SK-N-SH (cell line): ENCODE data around the gene MID1IP1. TPM values are rescaled to one million over a fixed set of nuclear protein-coding genes. Genes with fewer than 3 reads are reported as not detected.

Experiments used
- CTCF ChIA-PET: fragments of 300-600, 350-600 bp; formaldehyde crosslinking; extraction: SDS; loops from one replicate; lab custom pipeline; 2021; lab: Yijun Ruan, JAX
- POLR2A ChIA-PET: fragments of 350-600 bp; sonication (Branson Sonifier 250); formaldehyde crosslinking; extraction: SDS; loops from one replicate; lab custom pipeline; 2020; ENCODE audit warnings: antibody characterized with exemption, inconsistent platforms; lab: Yijun Ruan, JAX
- DNase-seq: peaks from one replicate; pipeline ENCODE4 v3.0.0; 2012
- H2AFZ ChIP-seq: fragments of 200-600 bp; sonication (generic); 2 replicates; pipeline ENCODE4 v1.8.1; 2016; ENCODE audit warnings: antibody characterized with exemption, mild to moderate bottlenecking, low read depth
- H3F3A ChIP-seq: fragments of 200-600 bp; sonication (generic); replicated peaks from 2 replicates; pipeline ENCODE3; 2016; ENCODE audit warnings: antibody characterized with exemption, mild to moderate bottlenecking; ENCODE audit not compliant: insufficient read depth
- H3K27ac ChIP-seq, 2 experiments: fragments of 200-500 bp in 1 of 2; fragments of 200-600 bp in 1 of 2; sonication (Bioruptor generic) in 1 of 2; sonication (generic), shearing (Covaris generic) in 1 of 2; 2 replicates each; pipeline versions ENCODE4 v1.5.1 to v1.6.1; 2014 to 2016; ENCODE audit warnings: low read depth in 2 of 2, inconsistent platforms in 1 of 2, low read length in 1 of 2, mild to moderate bottlenecking in 1 of 2, mixed read lengths in 1 of 2
- H3K27me3 ChIP-seq: fragments of 200-600 bp; sonication (generic), shearing (Covaris generic); 2 replicates; pipeline ENCODE4 v1.6.1; 2016; ENCODE audit warnings: mixed run types; ENCODE audit not compliant: insufficient read depth
- H3K36me3 ChIP-seq, 2 experiments: fragments of 200-500 bp in 1 of 2; fragments of 200-600 bp in 1 of 2; sonication (Bioruptor generic) in 1 of 2; sonication (generic) in 1 of 2; replicated peaks in 1 of 2; 2 replicates each; pipeline versions ENCODE3 to v1.5.1; 2014 to 2016; ENCODE audit warnings: low read length in 1 of 2, mild to moderate bottlenecking in 1 of 2; ENCODE audit not compliant: insufficient read depth in 2 of 2, control insufficient read depth in 1 of 2
- H3K4me1 ChIP-seq, 2 experiments: fragments of 200-500 bp in 1 of 2; fragments of 200-600 bp in 1 of 2; sonication (Bioruptor generic) in 1 of 2; sonication (generic), shearing (Covaris generic) in 1 of 2; 2 replicates each; pipeline versions ENCODE4 v1.5.1 to v1.6.1; 2014 to 2016; ENCODE audit warnings: low read depth in 1 of 2, low read length in 1 of 2, mixed run types in 1 of 2; ENCODE audit not compliant: insufficient read depth in 2 of 2, control insufficient read depth in 1 of 2
- H3K4me2 ChIP-seq: fragments of 200-600 bp; sonication (generic), shearing (Covaris generic); 2 replicates; pipeline ENCODE4 v1.6.1; 2017; ENCODE audit warnings: mixed run types
- H3K4me3 ChIP-seq, 2 experiments: fragments of 200-500 bp in 1 of 2; fragments of 200-600 bp in 1 of 2; sonication (Bioruptor generic) in 1 of 2; sonication (generic), shearing (Covaris generic) in 1 of 2; 2 replicates each; pipeline versions ENCODE4 v1.5.1 to v1.8.1; 2014 to 2016; ENCODE audit warnings: low read depth in 2 of 2, inconsistent platforms in 1 of 2, low read length in 1 of 2, mild to moderate bottlenecking in 1 of 2, mixed read lengths in 1 of 2, moderate library complexity in 1 of 2
- H3K79me2 ChIP-seq: fragments of 200-600 bp; sonication (generic); 2 replicates; pipeline ENCODE4 v1.8.1; 2017; ENCODE audit warnings: mild to moderate bottlenecking; ENCODE audit not compliant: insufficient read depth
- H3K9ac ChIP-seq: fragments of 200-600 bp; sonication (generic); 2 replicates; pipeline ENCODE4 v1.6.1; 2017; ENCODE audit warnings: mixed run types
- H3K9me2 ChIP-seq: fragments of 200-600 bp; sonication (generic); 2 replicates; pipeline ENCODE4 v1.6.1; 2017; ENCODE audit warnings: mixed run types
- H3K9me3 ChIP-seq: fragments of 200-600 bp; sonication (generic); 2 replicates; pipeline ENCODE4 v1.6.1; 2017; ENCODE audit warnings: mixed run types, mild to moderate bottlenecking, moderate library complexity
- H4K20me1 ChIP-seq: fragments of 200-600 bp; sonication (generic); 2 replicates; pipeline ENCODE4 v1.6.1; 2017; ENCODE audit warnings: mild to moderate bottlenecking, mixed run types; ENCODE audit not compliant: insufficient read depth
- CHD2 ChIP-seq: fragments of 150-350 bp; IDR thresholded peaks from 2 replicates; pipeline ENCODE4 v1.6.1; 2018; ENCODE audit warnings: low read length; ENCODE audit not compliant: partially characterized antibody
- CTCF ChIP-seq: fragments of 200-600 bp; sonication (generic); IDR thresholded peaks from 2 replicates; pipeline ENCODE4 v1.6.1; 2017; ENCODE audit warnings: antibody characterized with exemption, mild to moderate bottlenecking, moderate library complexity
- ELF1 ChIP-seq: IDR thresholded peaks from 2 replicates; pipeline ENCODE4 v1.4.0; 2012
- FOSL2 ChIP-seq: IDR thresholded peaks from 2 replicates; pipeline ENCODE4 v1.4.0; 2012; ENCODE audit warnings: low read depth, mild to moderate bottlenecking, moderate library complexity, borderline replicate concordance
- FOXJ3 ChIP-seq: sonication (generic); formaldehyde crosslinking; IDR thresholded peaks from 2 replicates; pipeline ENCODE4 v1.5.1; 2020; ENCODE audit warnings: mild to moderate bottlenecking, missing genetic modification reagents
- FOXM1 ChIP-seq: IDR thresholded peaks from 2 replicates; pipeline ENCODE4 v1.4.0; 2012; ENCODE audit warnings: low read depth, mild to moderate bottlenecking
- GATA2 ChIP-seq: sonication (generic); formaldehyde crosslinking; IDR thresholded peaks from 2 replicates; pipeline ENCODE4 v1.5.0; 2020; ENCODE audit warnings: mild to moderate bottlenecking, missing genetic modification reagents
- IRF3 ChIP-seq: fragments of 150-350 bp; IDR thresholded peaks from 2 replicates; pipeline ENCODE4 v1.6.1; 2016; ENCODE audit warnings: mild to moderate bottlenecking, low read depth, low read length
- JUND ChIP-seq: IDR thresholded peaks from 2 replicates; pipeline ENCODE4 v1.4.0; 2012
- MAX ChIP-seq: IDR thresholded peaks from 2 replicates; pipeline ENCODE4 v1.4.0; 2012; ENCODE audit warnings: low read depth
- MXI1 ChIP-seq: IDR thresholded peaks from 2 replicates; pipeline ENCODE4 v1.6.1; 2012; ENCODE audit warnings: mild to moderate bottlenecking, low read depth, low read length, improper control_type of control experiment
- RFX5 ChIP-seq: IDR thresholded peaks from 2 replicates; pipeline ENCODE4 v1.6.1; 2012; ENCODE audit warnings: mild to moderate bottlenecking, improper control_type of control experiment, low read length
- SIN3A ChIP-seq: IDR thresholded peaks from 2 replicates; pipeline ENCODE4 v1.6.1; 2012; ENCODE audit warnings: low read depth, mild to moderate bottlenecking, low read length, moderate library complexity, borderline replicate concordance
- YY1 ChIP-seq: IDR thresholded peaks from 2 replicates; pipeline ENCODE4 v1.4.0; 2012; ENCODE audit warnings: low read depth, mild to moderate bottlenecking
- WGBS: methylation state at CpG from one replicate; pipeline ENCODE4 v1.1.6; 2017; ENCODE audit warnings: low lambda C conversion rate; 5-methylcytosine and 5-hydroxymethylcytosine counted together
- polyA plus RNA-seq, 3 experiments: library from polyadenylated mRNA; depleted of rRNA; stranded (reverse); fragments of >200 nt; gene quantifications; 2 replicates each; pipeline ENCODE4 v1.2.3, GENCODE V29; 2012
- TF ChIP-seq, protein P1 (sequence below): IDR thresholded peaks from 2 replicates; pipeline ENCODE4; 2012

The MID1IP1 gene
- polyA plus RNA-seq, 1 of the 3 experiments (the other 2 are of a cell fraction): 35.4 TPM

DNA sequence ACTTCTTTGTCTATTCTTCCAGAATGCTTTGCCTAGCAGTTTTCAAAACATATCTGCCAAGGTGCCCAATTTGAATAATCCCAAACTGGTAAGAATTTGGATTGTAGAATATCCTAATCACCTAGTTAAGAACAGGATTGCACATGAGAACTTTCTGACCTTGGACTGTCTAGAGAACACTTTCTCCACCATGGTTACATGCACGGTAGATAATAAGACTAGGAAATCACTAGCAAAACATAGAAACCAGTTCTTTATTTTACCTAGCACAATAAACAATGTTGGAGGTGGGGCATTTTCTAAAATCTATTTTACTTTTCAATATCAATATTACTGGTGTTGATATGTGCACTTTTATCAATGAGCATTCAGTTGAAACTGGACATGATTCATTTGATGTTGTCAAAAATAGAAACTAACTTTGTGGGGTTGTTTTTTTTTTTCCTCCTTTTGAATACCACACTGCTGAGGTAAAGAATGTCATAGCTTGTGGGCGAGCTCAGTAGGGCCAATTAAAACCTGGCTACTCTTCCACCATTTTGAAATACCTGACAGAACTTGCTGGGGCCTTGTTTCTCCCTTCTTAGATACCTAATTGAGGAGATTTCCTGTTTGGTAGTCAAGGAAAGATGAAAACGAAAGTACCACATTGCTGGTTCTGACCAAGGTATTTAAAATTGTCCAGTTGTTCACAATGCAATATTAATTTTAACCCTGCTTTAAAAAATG, 10.4 kb downstream of the MID1IP1 start (continued):
- no peak for TF ChIP-seq CTCF

- no peaks in the 10 kb centered on the region for H3K27me3 ChIP-seq
Observed at GRCh38 chrX:38816155-38816554, 14.9 kb downstream of the MID1IP1 start.

GRCh38 chrX:38817004-38817703, 15.9 kb downstream of the MID1IP1 start:
- no peaks in the 10 kb centered on the region for H3K27me3 ChIP-seq
- ChIA-PET CTCF (no interaction called here), POLR2A (no interaction called here)
- no peak for TF ChIP-seq FOSL2
- no peak for TF ChIP-seq FOXJ3
- TF ChIP-seq ELF1: no peak
- no peak for TF ChIP-seq RFX5
- TF ChIP-seq CHD2: no peak
- TF ChIP-seq CTCF: no peak
- no peak for TF ChIP-seq MAX
- TF ChIP-seq GATA2: no peak
- TF ChIP-seq YY1: no peak
- no peak for TF ChIP-seq SIN3A
- no peak for TF ChIP-seq FOXM1
- no peak for TF ChIP-seq IRF3
- TF ChIP-seq, protein P1, sequence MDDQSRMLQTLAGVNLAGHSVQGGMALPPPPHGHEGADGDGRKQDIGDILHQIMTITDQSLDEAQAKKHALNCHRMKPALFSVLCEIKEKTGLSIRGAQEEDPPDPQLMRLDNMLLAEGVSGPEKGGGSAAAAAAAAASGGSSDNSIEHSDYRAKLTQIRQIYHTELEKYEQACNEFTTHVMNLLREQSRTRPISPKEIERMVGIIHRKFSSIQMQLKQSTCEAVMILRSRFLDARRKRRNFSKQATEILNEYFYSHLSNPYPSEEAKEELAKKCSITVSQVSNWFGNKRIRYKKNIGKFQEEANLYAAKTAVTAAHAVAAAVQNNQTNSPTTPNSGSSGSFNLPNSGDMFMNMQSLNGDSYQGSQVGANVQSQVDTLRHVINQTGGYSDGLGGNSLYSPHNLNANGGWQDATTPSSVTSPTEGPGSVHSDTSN: no peak
- no peaks in the 10 kb centered on the region for H3K36me3 ChIP-seq
- H3K4me1 ChIP-seq: peaks cover 0 to 2% of the 10 kb centered on the region in 2 experiments; a peak in 1 of 4 replicates
- H3K9me3 ChIP-seq: no peaks in the 10 kb centered on the region
- H3K79me2 ChIP-seq: no peaks in the 10 kb centered on the region
- H4K20me1 ChIP-seq: no peaks in the 10 kb centered on the region
- no peak overlapping the region for H3K9ac ChIP-seq
- no peak overlapping the region for H3K4me3 ChIP-seq
- no peak overlapping the region; the same call in 1 of the 2 replicates for H2AFZ ChIP-seq
- H3K9me2 ChIP-seq: no peaks in the 10 kb centered on the region
- no peak for DNase-seq
- peak overlapping the region in 1 of 2 experiments; percentile 16; a peak in 1 of 4 replicates for H3K27ac ChIP-seq
- WGBS: 20% methylated on average over 2 of the region's 2 CpGs
- H3F3A ChIP-seq: no peaks in the 10 kb centered on the region
- no peak overlapping the region for H3K4me2 ChIP-seq

More at GRCh38 chrX:38816155-38816554, 14.9 kb downstream of the MID1IP1 start:
- TF ChIP-seq JUND (no peak), MXI1 (no peak)
- TF ChIP-seq, protein P1: peak; percentile 55
- TF ChIP-seq, all 33 proteins: peak for 1
- WGBS: 43% methylated on average over 3 of the region's 3 CpGs
- no peak overlapping the region; a peak in 1 of 4 replicates for H3K27ac ChIP-seq
- no peak overlapping the region for H3K9ac ChIP-seq
- no peaks in the 10 kb centered on the region for H3F3A ChIP-seq
- H2AFZ ChIP-seq: no peak overlapping the region; the same call in 1 of the 2 replicates
- no peaks in the 10 kb centered on the region for H4K20me1 ChIP-seq
- no peak for DNase-seq
- H3K4me1 ChIP-seq: peaks cover 0 to 2% of the 10 kb centered on the region in 2 experiments; a peak in 1 of 4 replicates
- H3K9me2 ChIP-seq: no peaks in the 10 kb centered on the region
- no peaks in the 10 kb centered on the region for H3K36me3 ChIP-seq
- no peak overlapping the region for H3K4me3 ChIP-seq
- POLR2A ChIA-PET: no interaction called here
- no peak overlapping the region for H3K4me2 ChIP-seq
- H3K79me2 ChIP-seq: no peaks in the 10 kb centered on the region
- CTCF ChIA-PET: interaction anchor here (1.5 kb wide), 1 partner anchor 62 kb away, joined by 4 read pairs; no protein-coding TSS in a partner anchor
- no peaks in the 10 kb centered on the region for H3K9me3 ChIP-seq
